Activated naive CD8-positive, alpha-beta T cell treated with anti-CD3 and anti-CD28 coated beads for 36 hours (primary cell): ENCODE measurements around the gene TMEM151B. TPM values are rescaled to one million over a fixed set of nuclear protein-coding genes. Genes with fewer than 3 reads are reported as not detected.

Experiments
- DNase-seq: peaks from one replicate; pipeline ENCODE4 v3.0.0; 2021
- H3K27ac Mint-ChIP-seq: one replicate; pipeline ENCODE4 v1.8.0; 2022; ENCODE audit warnings: mild to moderate bottlenecking, moderate library complexity, mixed read lengths
- H3K27me3 Mint-ChIP-seq: one replicate; pipeline ENCODE4 v1.8.0; 2022; ENCODE audit warnings: mild to moderate bottlenecking, mixed read lengths
- H3K36me3 Mint-ChIP-seq: one replicate; pipeline ENCODE4 v1.8.0; 2021; ENCODE audit warnings: mild to moderate bottlenecking, mixed read lengths
- H3K4me1 Mint-ChIP-seq: one replicate; pipeline ENCODE4 v1.8.0; 2021; ENCODE audit warnings: mixed read lengths
- H3K4me3 Mint-ChIP-seq: one replicate; pipeline ENCODE4 v1.8.0; 2022; ENCODE audit warnings: mild to moderate bottlenecking, moderate library complexity, mixed read lengths
- H3K9me3 Mint-ChIP-seq: one replicate; pipeline ENCODE4 v1.8.0; 2022; ENCODE audit warnings: mixed read lengths
- total RNA-seq, 2 experiments: library from RNA; stranded (reverse); gene quantifications; one replicate each; pipeline ENCODE4 v1.2.3, GENCODE V29; 2021

The TMEM151B gene
- total RNA-seq, 2 experiments from 2014 or later = not detected

GRCh38 chr6:44263354-44264100 is 6.7 kb upstream of the TMEM151B start:
- peaks cover 50% of the 10 kb centered on the region for H3K4me1 Mint-ChIP-seq
- peak; percentile 45 for DNase-seq

GRCh38 chr6:44264154-44265006 is 5.9 kb upstream of the TMEM151B start:
- Mint-ChIP-seq H3K4me1 (peaks cover 50% of the 10 kb centered on the region), H3K27ac (peak overlapping the region; percentile 95), H3K27me3 (peaks cover 14% of the 10 kb centered on the region), H3K4me3 (peak overlapping the region; percentile 97), H3K9me3 (no peaks in the 10 kb centered on the region), H3K36me3 (peaks cover 26% of the 10 kb centered on the region)
- peak; percentile 42 for DNase-seq

More at GRCh38 chr6:44263354-44264100, 6.7 kb upstream of the TMEM151B start:
- Mint-ChIP-seq H3K27me3 (peaks cover 6% of the 10 kb centered on the region), H3K36me3 (peaks cover 32% of the 10 kb centered on the region), H3K4me3 (peak overlapping the region; percentile 97), H3K27ac (peak overlapping the region; percentile 95), H3K9me3 (no peaks in the 10 kb centered on the region)

- peak within 1 kb of the TSS; percentile 95 for H3K27ac Mint-ChIP-seq
- H3K9me3 Mint-ChIP-seq = no peaks in the 10 kb centered on the region
- peaks cover 22% of the 10 kb centered on the region for H3K27me3 Mint-ChIP-seq
- peak within 1 kb of the TSS; percentile 97 for H3K4me3 Mint-ChIP-seq
- H3K36me3 Mint-ChIP-seq = peaks cover 26% of the 10 kb centered on the region
- peaks cover 56% of the 10 kb centered on the region for H3K4me1 Mint-ChIP-seq
- peak; percentile 94 for DNase-seq
Observed at GRCh38 chr6:44265007-44265721, 5.1 kb upstream of the TMEM151B start, which contains the start of gene NFKBIE. Gene NFKBIE (minus strand): TSS chr6:44265551. CDS start chr6:44265346, 205 bp downstream.

- Mint-ChIP-seq H3K4me3 (peak overlapping the region; percentile 97), H3K27ac (peak overlapping the region; percentile 83), H3K4me1 (peaks cover 51% of the 10 kb centered on the region), H3K9me3 (no peaks in the 10 kb centered on the region), H3K27me3 (peaks cover 23% of the 10 kb centered on the region), H3K36me3 (peaks cover 23% of the 10 kb centered on the region)
- no peak for DNase-seq
Observed at GRCh38 chr6:44265722-44266233, 4.5 kb upstream of the TMEM151B start.

- Mint-ChIP-seq H3K36me3 (peaks cover 19% of the 10 kb centered on the region), H3K9me3 (no peaks in the 10 kb centered on the region), H3K27ac (peak overlapping the region; percentile 83), H3K27me3 (peaks cover 28% of the 10 kb centered on the region), H3K4me3 (peak overlapping the region; percentile 51), H3K4me1 (peaks cover 49% of the 10 kb centered on the region)
- peak; percentile 21 for DNase-seq
Observed at GRCh38 chr6:44266347-44266746, 3.9 kb upstream of the TMEM151B start.

- H3K4me1 Mint-ChIP-seq = peaks cover 45% of the 10 kb centered on the region
Observed at GRCh38 chr6:44267252-44267651, 3.0 kb upstream of the TMEM151B start.

GRCh38 chr6:44268095-44268628 is 2.1 kb upstream of the TMEM151B start:
- Mint-ChIP-seq H3K4me3 (no peak overlapping the region), H3K4me1 (peaks cover 35% of the 10 kb centered on the region), H3K27me3 (peaks cover 46% of the 10 kb centered on the region), H3K27ac (no peak overlapping the region), H3K36me3 (peaks cover 14% of the 10 kb centered on the region), H3K9me3 (no peaks in the 10 kb centered on the region)
- peak; percentile 49 for DNase-seq

More at GRCh38 chr6:44267252-44267651, 3.0 kb upstream of the TMEM151B start:
- peaks cover 19% of the 10 kb centered on the region for H3K36me3 Mint-ChIP-seq
- H3K27me3 Mint-ChIP-seq = peaks cover 37% of the 10 kb centered on the region
- DNase-seq = no peak
- H3K9me3 Mint-ChIP-seq = no peaks in the 10 kb centered on the region
- no peak overlapping the region for H3K4me3 Mint-ChIP-seq
- no peak overlapping the region for H3K27ac Mint-ChIP-seq

GRCh38 chr6:44269178-44269920 is 901 bp upstream of the TMEM151B start:
- Mint-ChIP-seq H3K4me3 (no peak overlapping the region), H3K9me3 (no peaks in the 10 kb centered on the region), H3K4me1 (peaks cover 29% of the 10 kb centered on the region), H3K27ac (no peak overlapping the region), H3K36me3 (peaks cover 3% of the 10 kb centered on the region), H3K27me3 (peaks cover 51% of the 10 kb centered on the region)
- no peak for DNase-seq

GRCh38 chr6:44270526-44271405 is 516 bp downstream of the TMEM151B start:
- peaks cover 59% of the 10 kb centered on the region for H3K27me3 Mint-ChIP-seq
- no peak for DNase-seq
- no peak overlapping the region for H3K27ac Mint-ChIP-seq
- no peaks in the 10 kb centered on the region for H3K9me3 Mint-ChIP-seq
- no peaks in the 10 kb centered on the region for H3K36me3 Mint-ChIP-seq
- peaks cover 28% of the 10 kb centered on the region for H3K4me1 Mint-ChIP-seq
- peak overlapping the region; percentile 68 for H3K4me3 Mint-ChIP-seq

- Mint-ChIP-seq H3K27ac (no peak overlapping the region), H3K9me3 (no peaks in the 10 kb centered on the region), H3K4me1 (peaks cover 22% of the 10 kb centered on the region), H3K27me3 (peaks cover 59% of the 10 kb centered on the region), H3K36me3 (no peaks in the 10 kb centered on the region), H3K4me3 (peak overlapping the region; percentile 68)
- DNase-seq = no peak
Observed at GRCh38 chr6:44271406-44271723, 1.1 kb downstream of the TMEM151B start.

GRCh38 chr6:44271914-44272313 is 1.7 kb downstream of the TMEM151B start:
- peaks cover 16% of the 10 kb centered on the region for H3K4me1 Mint-ChIP-seq
- no peak for DNase-seq
- no peak overlapping the region for H3K27ac Mint-ChIP-seq
- H3K27me3 Mint-ChIP-seq = peaks cover 62% of the 10 kb centered on the region
- no peaks in the 10 kb centered on the region for H3K9me3 Mint-ChIP-seq
- H3K4me3 Mint-ChIP-seq = no peak overlapping the region
- no peaks in the 10 kb centered on the region for H3K36me3 Mint-ChIP-seq

GRCh38 chr6:44272529-44272928 is 2.3 kb downstream of the TMEM151B start:
- Mint-ChIP-seq H3K27ac (no peak overlapping the region), H3K9me3 (no peaks in the 10 kb centered on the region), H3K36me3 (no peaks in the 10 kb centered on the region), H3K4me3 (no peak overlapping the region), H3K4me1 (peaks cover 14% of the 10 kb centered on the region), H3K27me3 (peaks cover 66% of the 10 kb centered on the region)
- no peak for DNase-seq

GRCh38 chr6:44272999-44273566 is 2.8 kb downstream of the TMEM151B start:
- Mint-ChIP-seq H3K4me1 (peaks cover 14% of the 10 kb centered on the region), H3K27me3 (peaks cover 72% of the 10 kb centered on the region), H3K36me3 (no peaks in the 10 kb centered on the region), H3K27ac (no peak overlapping the region), H3K9me3 (no peaks in the 10 kb centered on the region), H3K4me3 (no peak overlapping the region)
- no peak for DNase-seq
